ENCODE results near the gene PIH1D1.

DNA sequence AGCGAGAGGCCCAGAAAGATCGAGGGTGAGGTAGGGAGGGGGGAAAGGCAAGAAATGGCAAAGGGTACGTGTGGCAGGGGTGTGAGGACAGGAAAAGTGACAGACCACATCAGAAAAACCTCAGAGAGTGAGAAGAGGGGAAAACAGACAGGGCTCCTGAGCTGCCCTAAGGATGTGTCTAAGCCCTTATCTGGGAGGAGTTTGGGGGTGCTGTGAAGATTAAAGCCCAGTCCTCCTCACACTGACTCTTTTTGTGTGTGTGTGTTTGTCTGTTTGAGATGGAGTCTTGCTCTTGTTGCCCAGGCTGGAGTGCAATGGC lies 27.7 kb downstream of the PIH1D1 start:
- TF ChIP-seq, protein P1, sequence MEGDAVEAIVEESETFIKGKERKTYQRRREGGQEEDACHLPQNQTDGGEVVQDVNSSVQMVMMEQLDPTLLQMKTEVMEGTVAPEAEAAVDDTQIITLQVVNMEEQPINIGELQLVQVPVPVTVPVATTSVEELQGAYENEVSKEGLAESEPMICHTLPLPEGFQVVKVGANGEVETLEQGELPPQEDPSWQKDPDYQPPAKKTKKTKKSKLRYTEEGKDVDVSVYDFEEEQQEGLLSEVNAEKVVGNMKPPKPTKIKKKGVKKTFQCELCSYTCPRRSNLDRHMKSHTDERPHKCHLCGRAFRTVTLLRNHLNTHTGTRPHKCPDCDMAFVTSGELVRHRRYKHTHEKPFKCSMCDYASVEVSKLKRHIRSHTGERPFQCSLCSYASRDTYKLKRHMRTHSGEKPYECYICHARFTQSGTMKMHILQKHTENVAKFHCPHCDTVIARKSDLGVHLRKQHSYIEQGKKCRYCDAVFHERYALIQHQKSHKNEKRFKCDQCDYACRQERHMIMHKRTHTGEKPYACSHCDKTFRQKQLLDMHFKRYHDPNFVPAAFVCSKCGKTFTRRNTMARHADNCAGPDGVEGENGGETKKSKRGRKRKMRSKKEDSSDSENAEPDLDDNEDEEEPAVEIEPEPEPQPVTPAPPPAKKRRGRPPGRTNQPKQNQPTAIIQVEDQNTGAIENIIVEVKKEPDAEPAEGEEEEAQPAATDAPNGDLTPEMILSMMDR (IDR thresholded peaks at IDR 0.05): no peak
- no peak for TF ChIP-seq POLR2A (IDR thresholded peaks at IDR 0.05)

All from right lobe of liver (tissue), 4 donors.